Activated naive CD8-positive, alpha-beta T cell treated with anti-CD3 and anti-CD28 coated beads, Interleukin-2, amount 50 U/mL, for 24 hours (primary cell): Measurements from ENCODE around the gene TNP1.

Experiments used
- ATAC-seq: fragments of 150-1000 bp; cut with Tn5 transposase; one replicate; pipeline ENCODE4 v1.10.0; 2021
- DNase-seq: peaks from one replicate; pipeline ENCODE4 v3.0.0; 2021
- H3K27ac Mint-ChIP-seq: one replicate; pipeline ENCODE4 v1.8.0; 2021; ENCODE audit warnings: mild to moderate bottlenecking, mixed read lengths
- H3K27me3 Mint-ChIP-seq: one replicate; pipeline ENCODE4 v1.8.0; 2021; ENCODE audit warnings: mixed read lengths
- H3K36me3 Mint-ChIP-seq: one replicate; pipeline ENCODE4 v1.8.0; 2021; ENCODE audit warnings: low read depth, mixed read lengths
- H3K4me1 Mint-ChIP-seq: one replicate; pipeline ENCODE4 v1.8.0; 2021; ENCODE audit warnings: mixed read lengths
- H3K4me3 Mint-ChIP-seq: one replicate; pipeline ENCODE4 v1.8.0; 2021; ENCODE audit warnings: mild to moderate bottlenecking, moderate library complexity, mixed read lengths
- H3K9me3 Mint-ChIP-seq: one replicate; pipeline ENCODE4 v1.8.0; 2021; ENCODE audit warnings: mixed read lengths

The TNP1 gene

GRCh38 chr2:216863946-216864345 is 4.1 kb upstream of the TNP1 start:
- Mint-ChIP-seq H3K9me3 (no peaks in the 10 kb centered on the region), H3K27ac (no peak overlapping the region), H3K27me3 (peaks cover 7% of the 10 kb centered on the region), H3K36me3 (no peaks in the 10 kb centered on the region), H3K4me3 (no peak overlapping the region), H3K4me1 (peaks cover 27% of the 10 kb centered on the region)
- DNase-seq (no peak), ATAC-seq (no peak)

GRCh38 chr2:216862628-216863398 is 2.9 kb upstream of the TNP1 start:
- Mint-ChIP-seq H3K27me3 (peaks cover 7% of the 10 kb centered on the region), H3K27ac (no peak overlapping the region), H3K4me3 (no peak overlapping the region), H3K9me3 (no peaks in the 10 kb centered on the region), H3K36me3 (no peaks in the 10 kb centered on the region), H3K4me1 (peaks cover 39% of the 10 kb centered on the region)
- ATAC-seq (no peak), DNase-seq (no peak)

- Mint-ChIP-seq H3K4me1 (peaks cover 37% of the 10 kb centered on the region), H3K27me3 (peaks cover 7% of the 10 kb centered on the region), H3K9me3 (no peaks in the 10 kb centered on the region), H3K36me3 (no peaks in the 10 kb centered on the region), H3K4me3 (no peak overlapping the region), H3K27ac (no peak overlapping the region)
- DNase-seq (no peak), ATAC-seq (no peak)
Observed at GRCh38 chr2:216860426-216861137, 718 bp upstream of the TNP1 start.

- Mint-ChIP-seq H3K4me3 (peak overlapping the region; percentile 30), H3K27me3 (peaks cover 7% of the 10 kb centered on the region), H3K4me1 (peaks cover 35% of the 10 kb centered on the region), H3K36me3 (no peaks in the 10 kb centered on the region), H3K27ac (peak overlapping the region; percentile 65), H3K9me3 (no peaks in the 10 kb centered on the region)
- DNase-seq = peak; percentile 43
- peak; percentile 76 for ATAC-seq
Observed at GRCh38 chr2:216858312-216858711, 1.6 kb downstream of the TNP1 start.

GRCh38 chr2:216857131-216857550 is 2.7 kb downstream of the TNP1 start:
- Mint-ChIP-seq H3K9me3 (no peaks in the 10 kb centered on the region), H3K27me3 (peaks cover 7% of the 10 kb centered on the region), H3K36me3 (no peaks in the 10 kb centered on the region), H3K4me1 (peaks cover 34% of the 10 kb centered on the region), H3K27ac (peak overlapping the region; percentile 19), H3K4me3 (no peak overlapping the region)
- peak; percentile 80 for ATAC-seq
- peak; percentile 20 for DNase-seq

- Mint-ChIP-seq H3K9me3 (no peaks in the 10 kb centered on the region), H3K4me1 (peaks cover 34% of the 10 kb centered on the region), H3K27me3 (peaks cover 3% of the 10 kb centered on the region), H3K27ac (no peak overlapping the region), H3K4me3 (no peak overlapping the region), H3K36me3 (no peaks in the 10 kb centered on the region)
- DNase-seq = no peak
- ATAC-seq = no peak
Observed at GRCh38 chr2:216856406-216857065, 3.3 kb downstream of the TNP1 start.

- H3K9me3 Mint-ChIP-seq = no peaks in the 10 kb centered on the region
- no peak overlapping the region for H3K4me3 Mint-ChIP-seq
- ATAC-seq (no peak), DNase-seq (no peak)
- H3K27ac Mint-ChIP-seq = no peak overlapping the region
- H3K27me3 Mint-ChIP-seq = peaks cover 3% of the 10 kb centered on the region
- no peaks in the 10 kb centered on the region for H3K36me3 Mint-ChIP-seq
- peaks cover 33% of the 10 kb centered on the region for H3K4me1 Mint-ChIP-seq
Observed at GRCh38 chr2:216855605-216856004, 4.3 kb downstream of the TNP1 start.

- Mint-ChIP-seq H3K9me3 (no peaks in the 10 kb centered on the region), H3K27me3 (peaks cover 3% of the 10 kb centered on the region), H3K36me3 (no peaks in the 10 kb centered on the region), H3K27ac (no peak overlapping the region), H3K4me3 (no peak overlapping the region), H3K4me1 (peaks cover 36% of the 10 kb centered on the region)
- no peak for DNase-seq
- ATAC-seq = no peak
Observed at GRCh38 chr2:216855079-216855478, 4.8 kb downstream of the TNP1 start.

- ATAC-seq (no peak), DNase-seq (no peak)
- H3K4me1 Mint-ChIP-seq = peaks cover 8% of the 10 kb centered on the region
- H3K27me3 Mint-ChIP-seq = peaks cover 3% of the 10 kb centered on the region
- no peaks in the 10 kb centered on the region for H3K36me3 Mint-ChIP-seq
- H3K9me3 Mint-ChIP-seq = no peaks in the 10 kb centered on the region
- H3K4me3 Mint-ChIP-seq = no peak overlapping the region
- H3K27ac Mint-ChIP-seq = no peak overlapping the region
Observed at GRCh38 chr2:216851486-216852090, 8.3 kb downstream of the TNP1 start.

GRCh38 chr2:216850665-216851322 is 9.1 kb downstream of the TNP1 start:
- H3K4me1 Mint-ChIP-seq = peaks cover 7% of the 10 kb centered on the region
- peak; percentile 57 for ATAC-seq
- H3K4me3 Mint-ChIP-seq = no peak overlapping the region
- peaks cover 3% of the 10 kb centered on the region for H3K27me3 Mint-ChIP-seq
- DNase-seq = no peak
- no peaks in the 10 kb centered on the region for H3K36me3 Mint-ChIP-seq
- H3K9me3 Mint-ChIP-seq = no peaks in the 10 kb centered on the region
- H3K27ac Mint-ChIP-seq = no peak overlapping the region

- Mint-ChIP-seq H3K36me3 (no peaks in the 10 kb centered on the region), H3K9me3 (no peaks in the 10 kb centered on the region), H3K27ac (no peak overlapping the region), H3K4me3 (no peak overlapping the region), H3K27me3 (peaks cover 3% of the 10 kb centered on the region), H3K4me1 (peaks cover 7% of the 10 kb centered on the region)
- DNase-seq (peak; percentile 24), ATAC-seq (peak; percentile 58)
Observed at GRCh38 chr2:216849987-216850386, 9.9 kb downstream of the TNP1 start.

GRCh38 chr2:216845426-216845825 is 14.4 kb downstream of the TNP1 start:
- no peaks in the 10 kb centered on the region for H3K36me3 Mint-ChIP-seq
- H3K9me3 Mint-ChIP-seq = no peaks in the 10 kb centered on the region
- ATAC-seq (no peak), DNase-seq (no peak)
- H3K27ac Mint-ChIP-seq = no peak overlapping the region
- peaks cover 3% of the 10 kb centered on the region for H3K27me3 Mint-ChIP-seq
- H3K4me1 Mint-ChIP-seq = peaks cover 4% of the 10 kb centered on the region
- no peak overlapping the region for H3K4me3 Mint-ChIP-seq

GRCh38 chr2:216842636-216843035 is 17.2 kb downstream of the TNP1 start:
- Mint-ChIP-seq H3K27ac (no peak overlapping the region), H3K27me3 (peaks cover 9% of the 10 kb centered on the region), H3K9me3 (no peaks in the 10 kb centered on the region), H3K36me3 (no peaks in the 10 kb centered on the region), H3K4me3 (no peak overlapping the region), H3K4me1 (no peaks in the 10 kb centered on the region)
- DNase-seq (no peak), ATAC-seq (no peak)

GRCh38 chr2:216839688-216840087 is 20.2 kb downstream of the TNP1 start:
- no peaks in the 10 kb centered on the region for H3K36me3 Mint-ChIP-seq
- no peaks in the 10 kb centered on the region for H3K9me3 Mint-ChIP-seq
- peaks cover 9% of the 10 kb centered on the region for H3K27me3 Mint-ChIP-seq
- no peak for ATAC-seq
- H3K4me1 Mint-ChIP-seq = no peaks in the 10 kb centered on the region
- H3K27ac Mint-ChIP-seq = no peak overlapping the region
- H3K4me3 Mint-ChIP-seq = no peak overlapping the region
- DNase-seq = no peak
